GM19240 (cell line): ENCODE data around the gene COX6B2.

Experiments
- DNase-seq: peaks from one replicate; pipeline ENCODE4 v3.0.0; 2011; ENCODE audit warnings: low spot score; ENCODE audit not compliant: insufficient read length

The COX6B2 gene

DNA sequence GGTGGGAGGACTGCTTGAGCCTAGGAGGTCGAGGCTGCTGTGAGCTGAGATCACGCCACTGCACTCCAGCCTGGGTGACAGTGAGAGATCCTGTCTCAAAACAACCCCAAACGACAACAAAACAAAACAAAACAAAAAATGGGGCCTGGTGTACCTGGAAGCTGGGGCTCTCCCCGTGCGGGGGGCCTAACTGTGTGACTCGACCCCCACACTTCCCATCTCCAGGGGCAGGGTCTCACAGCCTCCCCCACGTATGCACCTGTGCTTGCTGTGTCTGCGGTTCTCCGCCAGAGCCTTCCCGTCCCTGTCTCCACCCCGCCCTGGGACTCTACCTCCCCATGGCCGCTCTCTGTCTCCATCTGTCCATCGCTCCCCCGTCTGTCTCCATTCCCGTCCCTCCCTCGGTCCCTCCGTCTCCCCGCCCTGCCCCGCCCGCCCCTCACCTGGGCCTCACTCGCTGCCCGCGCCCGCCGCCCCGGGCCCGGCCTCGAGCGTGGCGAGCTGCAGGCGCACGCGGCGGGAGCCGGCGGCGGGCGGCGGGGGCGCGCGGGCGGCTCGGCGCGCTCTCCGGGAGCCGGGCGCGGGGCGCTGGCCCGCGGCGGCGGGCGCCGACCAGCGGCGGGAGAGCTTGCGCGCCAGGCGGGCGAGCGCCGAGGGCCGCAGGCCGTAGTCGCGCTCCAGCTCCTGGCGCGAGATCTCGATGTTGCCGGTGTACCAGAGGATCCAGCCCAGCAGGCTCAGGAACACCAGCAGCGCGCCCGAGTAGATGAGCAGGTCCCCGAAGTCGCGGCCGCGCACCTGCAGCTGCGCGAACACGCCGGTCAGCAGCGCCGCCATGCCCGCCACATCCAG is 29.0 kb upstream of the COX6B2 start:
- peak; percentile 81 for DNase-seq

DNA sequence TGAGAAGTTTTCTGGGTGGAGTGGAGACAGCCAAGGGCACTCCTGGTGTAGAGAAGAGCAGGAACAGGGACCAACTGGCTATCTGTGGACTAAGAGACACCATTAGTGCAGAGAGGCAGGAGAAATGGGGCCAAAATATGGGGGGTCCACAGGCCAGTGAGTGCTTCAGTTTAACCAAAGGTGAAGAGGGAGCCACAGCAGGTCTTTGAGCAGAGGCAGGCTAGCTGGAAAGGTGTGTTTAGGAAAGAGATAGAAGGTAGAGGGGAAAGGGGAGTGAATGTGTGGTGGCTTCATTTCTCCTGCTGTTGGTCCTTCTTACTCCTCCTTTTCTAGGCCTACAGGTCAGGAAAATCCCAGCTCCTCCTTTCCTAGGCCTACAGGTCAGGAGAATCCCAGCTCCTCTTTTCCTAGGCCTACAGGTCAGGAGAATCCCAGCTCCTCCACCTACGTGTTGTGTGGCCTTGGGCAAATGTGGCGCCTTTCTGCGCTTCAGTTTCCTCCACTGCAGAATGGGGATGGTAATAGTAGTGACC is 28.1 kb upstream of the COX6B2 start:
- DNase-seq: no peak

DNA sequence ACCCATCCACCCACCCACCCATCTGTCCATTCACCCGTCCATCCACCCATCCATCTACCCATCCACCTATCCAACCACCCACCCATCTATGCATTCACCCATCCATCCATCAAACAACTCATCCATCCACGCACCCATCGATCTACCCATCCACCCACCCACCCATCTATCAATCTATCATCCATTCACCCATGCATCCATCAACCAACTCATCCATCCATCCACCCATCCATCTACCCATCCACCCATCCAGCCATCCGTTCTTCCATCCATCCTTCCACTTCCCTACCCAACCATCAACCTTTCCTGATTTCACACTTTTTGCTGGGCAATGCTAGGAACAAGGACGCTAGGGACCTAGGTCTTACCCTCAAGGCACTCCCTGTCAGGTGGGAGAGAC is 27.5 kb upstream of the COX6B2 start:
- no peak for DNase-seq

DNA sequence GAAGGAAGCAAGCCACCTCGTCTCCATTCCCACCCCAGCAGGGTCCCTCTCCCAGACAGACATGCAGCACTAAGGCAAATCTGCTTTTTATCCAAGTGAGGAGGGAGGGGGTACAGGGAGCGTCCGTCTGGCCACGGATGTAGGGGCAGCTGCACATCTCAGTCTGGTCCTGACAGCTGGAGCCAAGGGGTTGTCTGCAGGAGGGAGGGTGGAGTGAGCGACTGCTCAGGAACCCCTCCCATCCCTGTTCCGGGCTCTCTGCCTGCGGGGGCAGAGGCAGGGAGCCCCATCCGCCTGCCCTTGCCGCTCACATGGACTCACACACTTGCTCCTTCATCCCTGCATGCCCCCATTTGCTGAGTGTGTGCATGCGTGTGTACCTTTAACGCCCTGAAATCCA is 24.7 kb upstream of the COX6B2 start:
- no peak for DNase-seq

DNA sequence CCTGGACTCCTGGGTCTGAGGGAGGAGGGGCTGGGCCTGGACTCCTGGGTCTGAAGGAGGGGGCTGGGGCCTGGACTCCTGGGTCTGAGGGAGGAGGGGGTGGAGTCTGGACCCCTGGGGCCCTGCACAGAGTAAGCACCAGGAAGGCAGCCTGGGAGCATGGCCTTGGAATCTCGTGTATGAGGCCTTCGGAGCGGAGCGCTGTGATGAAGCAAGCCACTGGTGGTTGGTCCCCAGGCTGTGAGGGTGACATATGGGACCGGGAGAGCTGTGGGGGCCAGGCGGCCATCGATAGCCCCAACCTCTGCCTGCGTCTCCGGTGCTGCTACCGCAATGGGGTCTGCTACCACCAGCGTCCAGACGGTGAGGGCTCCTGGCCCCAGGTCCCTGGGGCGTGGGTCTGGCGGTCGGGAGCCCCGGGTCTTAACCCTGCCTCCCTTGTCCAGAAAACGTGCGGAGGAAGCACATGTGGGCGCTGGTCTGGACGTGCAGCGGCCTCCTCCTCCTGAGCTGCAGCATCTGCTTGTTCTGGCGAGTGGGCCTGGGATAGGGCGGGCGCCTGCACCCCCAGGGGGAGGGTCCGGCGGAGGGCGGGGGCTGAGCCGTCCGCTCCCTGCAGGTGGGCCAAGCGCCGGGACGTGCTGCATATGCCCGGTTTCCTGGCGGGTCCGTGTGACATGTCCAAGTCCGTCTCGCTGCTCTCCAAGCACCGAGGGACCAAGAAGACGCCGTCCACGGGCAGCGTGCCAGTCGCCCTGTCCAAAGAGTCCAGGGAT is 23.0 kb upstream of the COX6B2 start:
- no peak for DNase-seq

DNA sequence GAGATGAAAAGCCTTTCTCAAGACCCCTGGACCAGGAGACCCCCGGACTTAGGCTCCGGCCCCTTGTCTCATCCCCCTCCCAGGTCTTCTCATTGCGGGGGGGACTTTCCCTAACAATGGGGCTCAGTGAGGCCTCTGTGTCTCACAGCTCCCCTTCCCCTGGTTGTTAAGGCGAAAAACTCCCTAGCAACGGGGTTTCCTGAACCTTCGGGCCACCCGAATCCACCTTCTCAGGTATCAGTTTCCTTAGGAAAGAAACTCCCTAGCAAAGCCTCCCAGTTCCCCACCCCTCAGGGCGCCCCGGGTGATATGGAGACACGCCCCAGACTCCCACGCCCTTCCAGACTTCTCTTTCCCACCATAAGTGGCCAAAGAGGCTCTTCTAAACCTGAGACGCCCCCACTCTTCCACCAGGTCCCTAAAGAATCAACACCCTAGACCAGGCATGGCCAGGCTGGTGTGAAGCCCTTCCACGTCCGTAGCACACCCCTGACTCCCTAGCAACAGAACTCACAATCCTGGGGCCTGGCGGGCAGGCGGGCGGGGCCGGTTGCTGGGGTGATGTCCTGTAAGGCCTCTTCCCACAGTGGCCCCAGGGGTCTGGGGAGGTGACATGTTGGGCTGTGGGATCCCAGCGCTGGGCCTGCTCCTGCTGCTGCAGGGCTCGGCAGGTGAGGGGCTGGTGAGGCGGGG is 21.9 kb upstream of the COX6B2 start, which contains the start of gene TMEM190:
TSS of gene TMEM190 (plus strand) at position 586 of the 693 bp plus-strand sequence. CDS start at position 614, 28 bp downstream.
- no peak for DNase-seq

DNA sequence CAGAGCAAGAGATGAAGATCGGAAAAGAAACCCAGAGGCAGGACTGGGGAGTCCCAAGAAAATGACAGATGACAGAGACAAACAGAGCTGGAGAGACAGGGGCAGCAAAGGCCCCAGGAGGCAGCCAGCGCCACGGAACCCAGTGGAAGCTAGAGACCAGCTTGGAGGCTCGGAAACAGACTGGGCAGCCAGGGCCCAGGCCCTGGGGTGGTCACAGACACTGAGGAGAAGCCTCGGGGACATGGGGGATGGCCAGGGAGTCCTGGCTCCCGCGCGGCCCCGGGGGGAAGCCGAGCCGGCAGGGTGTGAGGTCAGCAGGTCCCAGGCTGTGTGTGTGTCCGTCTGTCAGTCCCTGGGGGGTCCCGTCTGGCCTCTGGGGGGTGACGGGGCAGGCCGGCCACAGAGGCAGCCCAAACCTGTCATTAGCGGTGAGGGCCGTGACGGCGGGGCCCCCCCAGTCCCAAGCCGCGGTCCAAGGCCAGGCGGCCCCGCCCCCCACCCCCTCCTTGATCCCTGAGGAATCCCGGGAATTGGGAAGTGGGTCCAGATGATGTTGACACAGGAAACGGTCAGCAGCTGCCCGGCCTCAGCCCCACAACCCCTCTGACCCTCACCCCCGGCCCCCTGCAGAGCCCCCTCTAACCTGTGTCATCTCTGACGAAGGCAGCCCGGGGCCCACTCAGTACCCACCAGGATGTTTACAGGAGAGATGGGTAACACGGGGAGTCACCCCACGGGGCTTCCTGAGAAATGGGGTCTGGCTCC is 19.7 kb upstream of the COX6B2 start:
- no peak for DNase-seq

DNA sequence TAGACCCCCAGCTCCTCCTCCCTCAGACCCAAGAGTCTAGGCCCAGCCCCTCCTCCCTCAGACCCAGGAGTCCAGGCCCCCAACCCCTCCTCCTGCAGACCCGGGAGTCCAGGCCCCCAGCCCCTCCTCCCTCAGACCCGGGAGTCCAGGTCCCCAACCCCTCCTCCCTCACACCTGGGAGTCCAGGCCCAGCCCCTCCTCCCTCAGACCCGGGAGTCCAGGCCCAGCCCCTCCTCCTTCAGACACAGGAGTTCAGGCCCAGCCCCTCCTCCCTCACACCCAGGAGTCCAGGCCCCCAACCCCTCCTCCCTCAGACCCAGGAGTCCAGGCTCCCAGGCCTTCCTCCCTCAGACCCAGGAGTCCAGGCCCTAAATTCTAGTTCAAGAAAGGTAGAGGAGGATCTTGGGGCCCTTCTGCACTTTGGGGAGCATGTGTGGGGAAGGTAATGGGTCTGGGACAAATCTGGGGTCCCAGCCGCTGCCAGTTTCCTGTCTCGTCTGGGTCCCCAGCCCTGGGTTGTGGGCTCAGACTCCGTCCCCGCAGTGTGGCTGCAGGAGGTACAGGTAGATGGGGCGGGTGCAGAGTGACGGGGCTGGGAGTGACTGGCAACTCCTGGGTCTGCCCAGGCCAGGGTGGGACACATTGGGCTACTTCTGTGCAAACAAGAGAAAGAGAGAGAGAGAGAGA is 18.9 kb upstream of the COX6B2 start:
- DNase-seq: no peak

DNA sequence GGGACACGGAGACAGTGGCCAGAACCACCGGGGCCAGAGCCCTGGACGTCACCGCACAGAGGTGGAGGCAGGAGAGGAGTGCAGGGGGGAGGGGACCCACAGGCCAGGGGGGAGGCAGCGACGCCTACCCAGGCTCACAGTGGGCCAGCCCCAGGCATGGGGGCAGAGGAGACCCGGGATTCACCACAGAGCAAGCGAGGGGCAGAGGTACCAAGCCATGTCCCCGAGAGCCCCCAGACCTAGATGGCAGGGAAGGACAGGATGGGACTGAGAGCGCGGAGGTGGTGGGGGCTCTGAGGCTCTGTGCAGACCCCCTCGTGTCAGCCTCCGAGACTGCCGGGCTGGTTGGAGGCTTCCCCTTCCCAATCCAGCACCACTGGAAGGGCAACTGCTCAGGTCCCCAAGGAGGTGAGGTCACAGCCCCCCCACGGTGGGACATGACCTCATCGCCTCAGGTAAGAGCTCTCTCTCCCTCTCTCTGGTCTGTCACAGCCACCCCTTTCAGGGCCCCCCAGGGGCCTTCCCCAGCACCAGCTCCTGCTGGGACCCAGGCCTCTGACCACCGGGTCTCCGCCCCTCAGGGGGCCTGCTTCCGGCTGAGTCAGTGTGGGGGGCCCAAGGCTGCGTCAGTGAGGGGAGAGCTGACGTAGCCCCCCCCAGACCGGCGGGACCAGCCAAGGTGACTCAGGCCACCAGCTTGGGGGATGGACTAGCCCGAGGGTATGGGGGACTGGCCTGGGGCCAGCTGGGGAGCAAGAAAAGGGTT is 18.0 kb upstream of the COX6B2 start:
- DNase-seq: no peak

DNA sequence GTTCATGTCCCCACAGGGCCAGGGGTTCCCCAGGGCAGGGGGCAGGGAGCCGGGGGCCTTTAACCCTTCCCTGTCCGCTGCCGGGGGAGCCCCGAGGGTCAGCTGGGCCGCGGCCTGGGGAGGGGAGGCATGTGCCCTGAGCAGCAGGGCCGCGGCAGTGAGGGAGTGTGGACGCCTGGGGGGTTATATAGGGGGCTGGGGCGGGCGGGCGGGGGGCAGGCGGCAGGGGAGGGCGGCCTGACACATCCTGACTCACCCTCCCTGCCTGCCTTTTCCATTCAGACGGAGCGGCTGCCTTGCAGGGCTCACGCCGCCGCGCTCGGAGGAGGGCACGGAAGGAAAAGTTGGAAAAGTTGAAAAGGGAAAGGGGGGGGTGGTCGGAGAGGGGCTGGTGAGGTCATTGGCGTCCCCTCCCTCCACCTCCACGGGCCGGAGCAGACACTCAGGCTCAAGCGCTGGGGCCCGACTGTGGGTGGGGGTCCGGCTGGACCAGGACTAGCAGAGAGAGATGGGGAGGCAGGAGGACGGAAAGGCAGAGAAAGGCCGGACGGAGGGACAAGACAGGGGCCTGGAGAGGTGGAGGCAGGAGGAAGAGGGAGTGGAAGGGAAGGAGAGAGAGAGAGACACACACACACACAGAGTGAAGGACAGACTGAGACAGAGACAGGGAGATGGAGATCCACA is 15.9 kb upstream of the COX6B2 start, which contains the start of gene IL11:
TSS of gene IL11 (minus strand) at position 159 of the 684 bp plus-strand sequence. CDS start at position 6, 153 bp downstream.
- no peak for DNase-seq

DNA sequence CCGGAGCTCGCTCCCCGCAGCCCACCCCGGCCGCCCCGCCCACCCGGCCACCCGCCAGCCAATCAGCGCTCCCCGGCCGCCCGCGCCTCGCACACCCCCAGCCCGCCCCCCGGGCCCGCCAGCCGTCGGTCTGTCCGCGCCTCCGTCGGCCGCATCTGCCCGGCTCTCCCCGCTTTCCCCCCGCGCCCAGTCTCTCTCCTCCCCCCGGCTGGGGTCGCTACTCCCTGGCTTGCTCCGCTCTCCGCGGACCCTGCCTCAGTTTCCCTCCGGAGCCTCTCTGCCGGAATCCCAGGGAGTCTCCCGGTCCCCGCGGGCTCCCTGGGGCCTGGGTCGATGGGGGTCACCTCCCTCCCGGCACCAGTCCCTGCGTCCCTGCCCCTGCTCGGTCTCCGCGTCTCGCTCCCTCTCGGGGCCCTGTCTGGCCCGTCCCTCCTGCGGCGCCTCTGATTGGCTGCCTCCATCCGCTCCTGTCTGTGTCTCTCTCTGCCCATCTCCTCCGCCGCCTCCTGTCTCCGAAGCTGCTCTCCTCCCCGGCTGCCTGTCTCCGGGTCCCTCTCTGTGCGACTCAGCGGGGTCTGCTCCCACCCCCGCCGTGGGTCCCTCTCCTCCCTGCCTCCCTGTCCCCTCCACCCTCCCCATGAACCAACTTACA is 15.3 kb upstream of the COX6B2 start:
- no peak for DNase-seq

DNA sequence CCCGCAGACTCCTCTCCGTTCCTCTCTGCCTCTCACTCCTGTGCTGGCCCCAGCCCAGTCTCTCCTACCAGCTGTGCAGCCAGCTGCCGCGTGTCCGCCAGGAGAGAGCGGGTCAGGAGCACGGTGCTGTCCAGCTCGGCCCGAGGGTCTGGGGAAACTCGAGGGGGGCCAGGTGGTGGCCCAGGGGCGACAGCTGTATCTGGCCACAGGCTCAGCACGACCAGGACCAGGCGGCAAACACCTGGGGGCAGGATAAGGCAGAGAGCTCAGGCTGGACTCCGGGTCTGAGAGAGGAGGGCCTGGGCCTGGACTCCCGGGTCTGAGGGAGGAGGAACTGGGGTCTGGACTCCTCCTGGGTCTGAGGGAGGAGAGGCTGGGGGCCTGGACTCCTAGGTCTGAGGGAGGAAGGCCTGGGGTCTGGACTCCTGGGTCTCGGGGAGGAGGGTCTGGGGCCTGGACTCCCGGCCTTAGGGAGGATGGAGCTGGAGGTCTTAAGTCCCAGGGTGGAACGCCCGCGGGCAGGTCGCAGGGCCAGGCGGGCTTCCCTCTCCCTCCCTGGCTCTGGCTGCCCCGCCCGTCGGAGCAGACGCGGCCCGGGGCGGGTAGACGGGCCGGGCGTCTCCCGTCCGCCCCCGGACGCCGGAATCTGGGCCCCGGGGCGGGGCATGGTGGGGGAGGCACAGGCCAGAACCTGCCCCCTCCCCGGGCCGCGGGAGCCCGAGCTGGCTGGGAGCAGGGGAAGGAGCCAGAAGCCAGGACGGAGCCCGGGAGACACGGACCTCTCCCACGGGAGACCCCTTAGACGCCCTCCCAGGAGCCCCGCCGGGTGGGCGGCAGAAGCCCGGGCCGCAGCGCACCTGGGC is 14.4 kb upstream of the COX6B2 start:
- DNase-seq: no peak

DNA sequence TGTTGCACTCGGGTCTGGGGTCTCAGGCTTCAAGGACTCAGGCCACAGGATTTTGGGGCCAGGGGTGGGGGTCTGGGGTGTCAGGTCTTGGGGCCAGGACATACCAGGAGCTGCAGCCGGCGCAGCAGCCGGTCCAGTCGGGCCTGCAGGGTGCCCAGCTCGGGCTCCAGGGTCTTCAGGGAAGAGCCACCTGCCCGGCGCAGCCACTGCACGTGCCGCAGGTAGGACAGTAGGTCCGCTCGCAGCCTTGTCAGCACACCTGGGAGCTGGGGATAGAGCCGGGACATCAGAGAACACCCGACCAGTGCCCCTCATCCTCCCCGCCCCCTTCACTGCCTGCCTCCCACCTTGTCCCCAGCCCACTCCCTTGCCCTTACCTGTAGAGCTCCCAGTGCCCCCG is 13.6 kb upstream of the COX6B2 start:
- DNase-seq: no peak

DNA sequence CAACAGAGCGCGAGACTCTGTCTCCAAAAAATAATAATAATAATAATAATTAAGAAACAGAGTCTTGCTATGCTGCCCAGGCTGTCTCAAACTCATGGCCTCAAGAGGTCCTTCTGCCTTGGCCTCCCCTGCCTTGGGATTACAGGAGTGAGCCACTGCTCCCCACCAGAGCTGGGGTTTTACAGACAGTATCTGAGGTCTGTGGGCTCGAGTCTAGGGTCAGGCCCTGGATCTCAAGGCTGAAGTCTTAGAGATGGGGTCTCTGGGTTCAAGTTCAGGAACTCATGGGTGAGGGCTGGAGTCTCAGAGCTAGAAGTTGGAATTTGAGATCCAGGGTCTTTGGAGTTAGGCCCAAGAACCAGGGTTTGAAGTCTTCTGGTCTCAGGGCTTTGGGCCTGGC is 12.3 kb upstream of the COX6B2 start:
- DNase-seq: no peak

DNA sequence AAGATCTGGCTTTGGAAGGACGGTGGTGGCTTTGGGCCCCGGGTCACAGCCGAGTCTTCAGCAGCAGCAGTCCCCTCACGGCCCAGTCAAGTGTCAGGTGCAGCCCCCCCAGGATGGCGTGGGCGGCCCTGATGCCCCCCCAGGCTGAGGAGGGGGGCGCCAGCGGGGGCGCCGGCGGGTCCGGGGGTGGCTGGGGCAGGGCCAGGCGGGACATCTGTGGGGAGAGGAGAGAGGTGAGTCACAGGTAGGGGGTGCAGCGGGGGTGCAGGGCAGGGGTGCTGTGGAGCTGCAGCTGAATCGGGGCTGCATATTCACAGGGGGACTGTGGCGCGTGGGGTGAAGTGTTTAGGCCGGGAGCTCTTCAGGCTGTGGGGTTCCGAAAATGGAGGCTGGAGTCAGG is 11.4 kb upstream of the COX6B2 start:
- DNase-seq: no peak

DNA sequence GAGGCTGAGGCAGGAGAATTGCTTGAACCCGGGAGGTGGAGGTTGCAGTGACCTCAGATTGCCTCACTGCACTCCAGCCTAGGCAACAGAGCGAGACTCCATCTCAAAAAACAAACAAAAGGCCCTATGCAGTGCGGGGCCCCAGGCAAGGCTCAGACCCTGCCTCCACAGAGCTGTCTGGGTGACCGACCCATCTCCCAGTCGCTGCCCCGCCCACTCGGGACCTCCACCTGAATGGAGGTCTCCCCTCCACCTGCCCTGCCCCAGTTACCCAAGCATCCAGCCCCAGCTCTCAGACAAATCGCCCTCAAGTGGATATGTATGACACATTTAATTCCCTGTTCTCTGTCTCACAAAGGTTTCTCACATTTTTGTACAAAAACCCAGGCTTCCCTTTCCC is 10.7 kb upstream of the COX6B2 start:
- DNase-seq: no peak

DNA sequence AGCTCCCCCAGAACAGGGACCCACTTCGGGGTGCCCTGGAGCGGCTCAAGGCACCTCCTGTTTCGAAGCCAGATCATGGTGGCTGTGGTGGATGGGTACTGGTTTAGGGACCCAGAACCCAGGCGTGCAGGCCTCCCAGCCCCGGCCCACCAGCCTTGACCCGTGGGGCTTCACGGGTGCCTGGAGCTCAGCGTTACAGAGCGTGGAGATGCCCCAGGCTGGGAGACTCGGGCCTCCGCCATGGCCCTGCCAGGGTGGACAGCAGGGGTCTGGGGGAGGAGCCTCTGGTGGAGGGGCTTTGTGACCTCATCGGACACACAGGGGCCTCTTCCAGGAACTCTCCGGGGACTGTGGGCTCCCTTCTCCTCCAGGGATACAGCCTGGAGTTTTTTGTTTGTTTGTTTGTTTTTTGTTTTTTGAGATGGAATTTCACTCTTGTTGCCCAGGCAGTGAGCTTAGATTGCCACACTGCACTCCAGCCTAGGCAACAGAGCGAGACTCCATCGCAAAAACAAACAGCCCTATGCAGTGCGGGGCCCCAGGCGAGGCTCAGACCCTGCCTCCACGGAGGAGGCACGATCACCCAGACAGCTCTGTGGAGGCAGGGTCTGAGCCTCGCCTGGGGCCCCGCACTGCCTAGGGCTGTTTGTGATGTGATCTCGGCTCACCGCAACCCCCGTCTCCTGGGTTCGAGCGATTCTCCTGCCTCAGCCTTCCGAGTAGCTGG is 8.6 kb upstream of the COX6B2 start, which contains the start of gene GARIN5B:
TSS of gene GARIN5B (minus strand) at position 271 of the 727 bp plus-strand sequence. CDS start at position 77, 194 bp downstream.
- DNase-seq: no peak
